ENCODE data around the gene SMKR1. TPM values are rescaled to one million over a fixed set of nuclear protein-coding genes. Genes with fewer than 3 reads are reported as not detected.

The SMKR1 gene
- total and polyA plus RNA-seq, 2 experiments from 2014 or later = 2.1 TPM; not detected in 1

GRCh38 chr7:129503725-129504124 is 1.4 kb downstream of the SMKR1 start:
- peak overlapping the region; percentile 69; the same call in 2 of the 3 replicates for H3K4me3 Mint-ChIP-seq
- no peak overlapping the region for H3K27ac ChIP-seq (ENCODE audit: low read depth)
- H3F3A ChIP-seq (replicated peaks; ENCODE audit: low read depth) = peaks cover 15% of the 10 kb centered on the region; the same call in 1 of the 2 replicates
- H3K36me3 Mint-ChIP-seq (ENCODE audit: low read depth) = no peaks in the 10 kb centered on the region; the same call in 2 of the 3 replicates
- peak overlapping the region; percentile 92 for H3K4me2 ChIP-seq
- no peaks in the 10 kb centered on the region for H3K36me3 ChIP-seq (ENCODE audit: insufficient read depth)
- H2AFZ ChIP-seq = peak overlapping the region; percentile 87
- no peak overlapping the region for H3K4me3 ChIP-seq
- peaks cover 4% of the 10 kb centered on the region for H3K4me1 Mint-ChIP-seq
- H3K27ac Mint-ChIP-seq = no peak overlapping the region
- TF ChIP-seq JUNB (IDR thresholded peaks at IDR 0.05; ENCODE audit: unreplicated experiment) (no peak), ZNF331 (CRISPR knock-in tag; IDR thresholded peaks at IDR 0.05; ENCODE audit: low read depth) (no peak), ZNF114 (CRISPR knock-in tag; IDR thresholded peaks at IDR 0.05) (no peak), CTCF (conservative IDR thresholded peaks at IDR 0.05; ENCODE audit: low read depth in 2 of 2) (no peak), ETS1 (IDR thresholded peaks at IDR 0.05) (no peak), ZNF462 (CRISPR knock-in tag; IDR thresholded peaks at IDR 0.05) (no peak), NANOG (IDR thresholded peaks at IDR 0.05; ENCODE audit: borderline replicate concordance) (no peak), EZH2 (IDR thresholded peaks at IDR 0.05; ENCODE audit: low read depth, unreplicated experiment) (no peak), REST (IDR thresholded peaks at IDR 0.05; ENCODE audit: unreplicated experiment) (no peak), CREB1 (CRISPR knock-in tag; IDR thresholded peaks at IDR 0.05; ENCODE audit: low read depth) (no peak), EZH2phosphoT487 (IDR thresholded peaks at IDR 0.05; ENCODE audit: unreplicated experiment) (no peak), POLR2AphosphoS5 (IDR thresholded peaks at IDR 0.05; ENCODE audit: low read depth) (no peak), STAT1 (IDR thresholded peaks at IDR 0.05; ENCODE audit: unreplicated experiment) (no peak)
- no peaks in the 10 kb centered on the region for H4K20me1 ChIP-seq (replicated peaks; ENCODE audit: insufficient read depth)
- H3K9me3 Mint-ChIP-seq = no peaks in the 10 kb centered on the region; the same call in 1 of the 3 replicates
- no peak for ATAC-seq
- DNase-seq (ENCODE audit: low spot score) = no peak
- peaks cover 36% of the 10 kb centered on the region for H3K27me3 ChIP-seq (ENCODE audit: insufficient read depth)
- H3K4me1 ChIP-seq (ENCODE audit: insufficient read depth) = peaks cover 9% of the 10 kb centered on the region
- H3K27me3 Mint-ChIP-seq (ENCODE audit: insufficient read depth, low read depth, poor library complexity) = peaks cover 24% of the 10 kb centered on the region
- no peaks in the 10 kb centered on the region for H3K9me2 ChIP-seq (ENCODE audit: insufficient read depth)
- H3K79me2 ChIP-seq (replicated peaks; ENCODE audit: insufficient read depth) = no peaks in the 10 kb centered on the region
